ENCODE results near the gene RIOK3. TPM values are rescaled to one million over a fixed set of nuclear protein-coding genes. Genes with fewer than 3 reads are reported as not detected.

Gene RIOK3
- total RNA-seq = 74.3 and 85.0 TPM in 2 replicates

GRCh38 chr18:23452728-23453679, at the start of gene RIOK3:
Gene RIOK3 (plus strand): TSS chr18:23453287. CDS start chr18:23453440, 153 bp downstream.

GRCh38 chr18:23503038-23503962, 50.2 kb downstream of the RIOK3 start, which contains the start of gene RMC1:
Gene RMC1 (plus strand): TSS chr18:23503511. CDS start chr18:23503619, 108 bp downstream.

Small RNA genes within 50 kb of the gene (small RNA-seq; reads per million reads assigned to genes)
- gene AC026634.1 (not detected), gene RF00019 (not detected)

Other genes with a start within 250 kb of the RIOK3 start
- gene RMC1, start 50.2 kb downstream of the RIOK3 start, total RNA-seq = 27.9 and 32.8 TPM in 2 replicates
- gene NPC1, start 133.2 kb downstream of the RIOK3 start, total RNA-seq = 60.1 and 60.4 TPM in 2 replicates
- 9.1 and 9.6 TPM in 2 replicates for gene ANKRD29, start 209.6 kb downstream of the RIOK3 start, total RNA-seq
- 4.9 and 5.1 TPM in 2 replicates for gene LAMA3, start 236.2 kb downstream of the RIOK3 start, total RNA-seq